Nephron (organoid): ENCODE measurements around the gene UGGT2.
"Not testable (repeated sequence)": the region's sequence is repeated elsewhere in the genome, so short reads cannot be mapped to it uniquely, and the experiment has no call there.

ENCODE experiments used
- H3K27ac Mint-ChIP-seq, 3 experiments: 2 replicates each; pipeline ENCODE4 v1.8.0; 2020; ENCODE audit warnings: mixed read lengths in 3 of 3, mild to moderate bottlenecking in 2 of 3, moderate library complexity in 1 of 3
- H3K27me3 Mint-ChIP-seq: 2 replicates; pipeline ENCODE4 v1.8.0; 2021; ENCODE audit warnings: low read depth, mild to moderate bottlenecking, moderate library complexity, mixed read lengths
- H3K36me3 Mint-ChIP-seq: 2 replicates; pipeline ENCODE4 v1.8.0; 2020; ENCODE audit warnings: low read depth, mixed read lengths
- H3K4me1 Mint-ChIP-seq: 2 replicates; pipeline ENCODE4 v1.8.0; 2020; ENCODE audit warnings: mixed read lengths
- H3K4me3 Mint-ChIP-seq, 3 experiments: 2 replicates each; pipeline ENCODE4 v1.8.0; 2020; ENCODE audit warnings: mild to moderate bottlenecking in 3 of 3, mixed read lengths in 3 of 3, moderate library complexity in 2 of 3
- H3K9me3 Mint-ChIP-seq: 2 replicates; pipeline ENCODE4 v1.8.0; 2020; ENCODE audit warnings: mixed read lengths
- TF ChIP-seq, protein P1 (sequence below), 3 experiments: fragments of 200-600 bp; sonication (generic); IDR thresholded peaks; one replicate each; pipeline ENCODE4 v1.5.0; 2021; ENCODE audit warnings: antibody characterized with exemption in 3 of 3; ENCODE audit not compliant: unreplicated experiment in 3 of 3

The UGGT2 gene

GRCh38 chr13:95791084-95791722, 262.0 kb downstream of the UGGT2 start:
- Mint-ChIP-seq H3K27ac (peak overlapping the region in 1 of 3 experiments; percentile 37), H3K9me3 (peaks cover 6% of the 10 kb centered on the region), H3K27me3 (no peaks in the 10 kb centered on the region), H3K4me1 (no peaks in the 10 kb centered on the region), H3K4me3 (no peak overlapping the region), H3K36me3 (peaks cover 80% of the 10 kb centered on the region)
- TF ChIP-seq, protein P1, sequence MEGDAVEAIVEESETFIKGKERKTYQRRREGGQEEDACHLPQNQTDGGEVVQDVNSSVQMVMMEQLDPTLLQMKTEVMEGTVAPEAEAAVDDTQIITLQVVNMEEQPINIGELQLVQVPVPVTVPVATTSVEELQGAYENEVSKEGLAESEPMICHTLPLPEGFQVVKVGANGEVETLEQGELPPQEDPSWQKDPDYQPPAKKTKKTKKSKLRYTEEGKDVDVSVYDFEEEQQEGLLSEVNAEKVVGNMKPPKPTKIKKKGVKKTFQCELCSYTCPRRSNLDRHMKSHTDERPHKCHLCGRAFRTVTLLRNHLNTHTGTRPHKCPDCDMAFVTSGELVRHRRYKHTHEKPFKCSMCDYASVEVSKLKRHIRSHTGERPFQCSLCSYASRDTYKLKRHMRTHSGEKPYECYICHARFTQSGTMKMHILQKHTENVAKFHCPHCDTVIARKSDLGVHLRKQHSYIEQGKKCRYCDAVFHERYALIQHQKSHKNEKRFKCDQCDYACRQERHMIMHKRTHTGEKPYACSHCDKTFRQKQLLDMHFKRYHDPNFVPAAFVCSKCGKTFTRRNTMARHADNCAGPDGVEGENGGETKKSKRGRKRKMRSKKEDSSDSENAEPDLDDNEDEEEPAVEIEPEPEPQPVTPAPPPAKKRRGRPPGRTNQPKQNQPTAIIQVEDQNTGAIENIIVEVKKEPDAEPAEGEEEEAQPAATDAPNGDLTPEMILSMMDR (IDR thresholded peaks at IDR 0.05; ENCODE audit: unreplicated experiment in 3 of 3), result no peak

- not testable (repeated sequence) for H3K27ac Mint-ChIP-seq, H3K9me3 Mint-ChIP-seq, H3K4me1 Mint-ChIP-seq, H3K27me3 Mint-ChIP-seq, H3K4me3 Mint-ChIP-seq
- peaks cover 78% of the 10 kb centered on the region for H3K36me3 Mint-ChIP-seq
These were observed 263.9 kb downstream of the UGGT2 start for GRCh38 chr13:95789315-95789714.

GRCh38 chr13:95788100-95788463, 265.1 kb downstream of the UGGT2 start:
- Mint-ChIP-seq H3K27me3 (no peaks in the 10 kb centered on the region), H3K27ac (peak overlapping the region; percentile 11 to 57 (median 13)), H3K36me3 (peaks cover 73% of the 10 kb centered on the region), H3K4me3 (no peak overlapping the region), H3K4me1 (no peaks in the 10 kb centered on the region), H3K9me3 (peaks cover 6% of the 10 kb centered on the region)
- TF ChIP-seq, protein P1 (IDR thresholded peaks at IDR 0.05; ENCODE audit: unreplicated experiment in 3 of 3), result no peak

- Mint-ChIP-seq H3K4me3 (no peak overlapping the region), H3K27ac (peak overlapping the region; percentile 11 to 57 (median 13))
These were observed 265.7 kb downstream of the UGGT2 start for GRCh38 chr13:95787356-95788099.

DNA sequence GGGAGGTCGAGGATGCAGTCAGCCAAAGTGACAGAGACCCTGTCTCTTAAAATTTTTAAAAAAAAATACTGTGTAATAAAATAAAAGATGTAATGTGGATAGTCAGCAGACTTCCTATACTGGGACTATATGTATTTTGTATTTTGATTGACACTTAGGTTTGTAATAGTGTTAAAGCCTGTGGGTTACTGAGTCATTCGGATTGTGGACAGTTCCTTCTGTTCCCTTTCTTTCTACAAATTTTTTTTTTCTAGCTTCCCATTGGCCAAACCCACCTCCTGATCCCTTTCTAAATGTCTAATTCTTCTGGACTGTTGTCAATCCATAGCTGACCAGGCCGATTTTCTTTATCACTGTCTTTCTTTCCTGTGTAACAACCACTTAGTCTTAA, 268.3 kb downstream of the UGGT2 start:
- TF ChIP-seq, protein P1 (IDR thresholded peaks at IDR 0.05; ENCODE audit: unreplicated experiment in 3 of 3), result no peak
- Mint-ChIP-seq H3K36me3 (peaks cover 47% of the 10 kb centered on the region), H3K4me3 (no peak overlapping the region), H3K27ac (peak overlapping the region in 2 of 3 experiments; percentile 46 to 86), H3K9me3 (peaks cover 7% of the 10 kb centered on the region), H3K4me1 (no peaks in the 10 kb centered on the region), H3K27me3 (no peaks in the 10 kb centered on the region)

More at GRCh38 chr13:95787356-95788099, 265.7 kb downstream of the UGGT2 start:
- peaks cover 67% of the 10 kb centered on the region for H3K36me3 Mint-ChIP-seq
- TF ChIP-seq, protein P1 (IDR thresholded peaks at IDR 0.05; ENCODE audit: unreplicated experiment in 3 of 3), result no peak
- H3K4me1 Mint-ChIP-seq, result no peaks in the 10 kb centered on the region
- peaks cover 9% of the 10 kb centered on the region for H3K9me3 Mint-ChIP-seq
- no peaks in the 10 kb centered on the region for H3K27me3 Mint-ChIP-seq

- Mint-ChIP-seq H3K4me1 (no peaks in the 10 kb centered on the region), H3K9me3 (peaks cover 5% of the 10 kb centered on the region), H3K27ac (peak overlapping the region in 2 of 3 experiments; percentile 40 to 86), H3K4me3 (no peak overlapping the region), H3K36me3 (peaks cover 41% of the 10 kb centered on the region), H3K27me3 (no peaks in the 10 kb centered on the region)
- TF ChIP-seq, protein P1 (IDR thresholded peaks at IDR 0.05; ENCODE audit: unreplicated experiment in 3 of 3), result no peak
These were observed 268.9 kb downstream of the UGGT2 start for GRCh38 chr13:95784161-95784899.
